ENCODE results near the gene APIP. TPM values are rescaled to one million over a fixed set of nuclear protein-coding genes. Genes with fewer than 3 reads are reported as not detected.

Gene APIP
- total RNA-seq, 1 donor from 2014 or later = 18.6 TPM

GRCh38 chr11:34887260-34887659 lies 28.9 kb downstream of the APIP start:
- DNase-seq = no peak

- no peak for DNase-seq
Observed at GRCh38 chr11:34886609-34887008, 29.6 kb downstream of the APIP start.

GRCh38 chr11:34881900-34882299 lies 34.3 kb downstream of the APIP start:
- no peak for DNase-seq

GRCh38 chr11:34877375-34877975 lies 38.7 kb downstream of the APIP start:
- no peak for DNase-seq

GRCh38 chr11:34874202-34874601 lies 42.0 kb downstream of the APIP start:
- DNase-seq = no peak

- no peak for DNase-seq
Observed at GRCh38 chr11:34870548-34871196, 45.5 kb downstream of the APIP start.

- no peak for DNase-seq
Observed at GRCh38 chr11:34869425-34869824, 46.8 kb downstream of the APIP start.

- DNase-seq = no peak
Observed at GRCh38 chr11:34866375-34866774, 49.8 kb downstream of the APIP start.

- no peak for DNase-seq
Observed at GRCh38 chr11:34865261-34865660, 50.9 kb downstream of the APIP start.

GRCh38 chr11:34864424-34864823 lies 51.8 kb downstream of the APIP start:
- no peak for DNase-seq

GRCh38 chr11:34863048-34863447 lies 53.1 kb downstream of the APIP start:
- DNase-seq = no peak

- DNase-seq = no peak
Observed at GRCh38 chr11:34860518-34860917, 55.7 kb downstream of the APIP start.

- no peak for DNase-seq
Observed at GRCh38 chr11:34860034-34860433, 56.1 kb downstream of the APIP start.

- DNase-seq = no peak
Observed at GRCh38 chr11:34859496-34859895, 56.7 kb downstream of the APIP start.

GRCh38 chr11:34857463-34857862 lies 58.7 kb downstream of the APIP start:
- DNase-seq = no peak

- DNase-seq = no peak
Observed at GRCh38 chr11:34856251-34856650, 59.9 kb downstream of the APIP start.

GRCh38 chr11:34855754-34856095 lies 60.5 kb downstream of the APIP start:
- DNase-seq = no peak

GRCh38 chr11:34855021-34855753 lies 61.0 kb downstream of the APIP start:
- no peak for DNase-seq

GRCh38 chr11:34851916-34852315 lies 64.3 kb downstream of the APIP start:
- no peak for DNase-seq

GRCh38 chr11:34850334-34850733 lies 65.8 kb downstream of the APIP start:
- DNase-seq = no peak

- DNase-seq = no peak
Observed at GRCh38 chr11:34846467-34846866, 69.7 kb downstream of the APIP start.

- DNase-seq = no peak
Observed at GRCh38 chr11:34844463-34845112, 71.6 kb downstream of the APIP start.

GRCh38 chr11:34843271-34843670 lies 72.9 kb downstream of the APIP start:
- DNase-seq = no peak

All from skin of body (tissue), 2 donors.